Caco-2 (cell line): Measurements from ENCODE around the gene ULK2. TPM values are rescaled to one million over a fixed set of nuclear protein-coding genes. Genes with fewer than 3 reads are reported as not detected.

Experiments used
- BruUV-seq: library from RNA; stranded (reverse); fragments of 400-500 nt; replicated peaks from 2 replicates; lab custom pipeline; 2021; lab: Mats Ljungman, UMichigan
- CTCF ChIA-PET: fragments of 300-600 bp; sonication (Branson Sonifier 250); formaldehyde crosslinking; loops from one replicate; lab custom pipeline; 2022; ENCODE audit warnings: antibody characterized with exemption; lab: Charles Lee
- POLR2A ChIA-PET: fragments of 300-600 bp; sonication (Branson Sonifier 250); formaldehyde crosslinking; loops from one replicate; lab custom pipeline; 2022; ENCODE audit warnings: antibody characterized with exemption; lab: Charles Lee
- DNase-seq, 2 experiments: peaks; one replicate each; pipeline versions ENCODE4 v3.0.0 to v3.0.0-alpha.2; 2020 to 2022
- H3K27me3 ChIP-seq: replicated peaks from 2 replicates; pipeline ENCODE4 v1.6.0; 2011; ENCODE audit warnings: low read length; ENCODE audit not compliant: control insufficient read depth, insufficient read depth
- H3K36me3 ChIP-seq: 2 replicates; pipeline ENCODE4 v1.5.1; 2011; ENCODE audit warnings: low read length; ENCODE audit not compliant: control insufficient read depth, insufficient read depth
- H3K4me1 ChIP-seq: fragments of 250-450 bp; sonication (Bioruptor Pico); 2 replicates; pipeline ENCODE4 v1.5.1; 2020; ENCODE audit warnings: mild to moderate bottlenecking
- H3K4me3 ChIP-seq: 2 replicates; pipeline ENCODE4 v1.5.1; 2011; ENCODE audit warnings: low read depth, mild to moderate bottlenecking, control low read depth, low read length
- H3K9me3 ChIP-seq: fragments of 250-450 bp; sonication (Bioruptor Pico); 2 replicates; pipeline ENCODE4 v1.5.1; 2020; ENCODE audit warnings: mild to moderate bottlenecking, moderate library complexity
- H3K27ac Mint-ChIP-seq: one replicate; pipeline ENCODE4 v1.8.0; 2022; ENCODE audit warnings: mixed read lengths; ENCODE audit not compliant: unreplicated experiment
- H3K27me3 Mint-ChIP-seq: one replicate; pipeline ENCODE4 v1.8.0; 2022; ENCODE audit warnings: mixed read lengths; ENCODE audit not compliant: insufficient read depth, unreplicated experiment
- H3K36me3 Mint-ChIP-seq: one replicate; pipeline ENCODE4 v1.8.0; 2022; ENCODE audit warnings: mild to moderate bottlenecking, mixed read lengths; ENCODE audit not compliant: insufficient read depth, unreplicated experiment
- H3K4me1 Mint-ChIP-seq: one replicate; pipeline ENCODE4 v1.8.0; 2022; ENCODE audit warnings: low read depth, mixed read lengths; ENCODE audit not compliant: unreplicated experiment
- H3K4me3 Mint-ChIP-seq: one replicate; pipeline ENCODE4 v1.8.0; 2022; ENCODE audit warnings: mild to moderate bottlenecking, moderate library complexity, mixed read lengths; ENCODE audit not compliant: unreplicated experiment
- H3K9me3 Mint-ChIP-seq: one replicate; pipeline ENCODE4 v1.8.0; 2022; ENCODE audit warnings: mixed read lengths; ENCODE audit not compliant: unreplicated experiment
- intact Hi-C: fragments of 100-400 bp; cut with micrococcal nuclease; formaldehyde crosslinking; loops from one replicate; pipeline ENCODE4 v1.10.0; 2022; ENCODE audit not compliant: unreplicated experiment
- total RNA-seq: library from RNA; stranded (reverse); gene quantifications from 2 replicates; pipeline ENCODE4 v1.2.3, GENCODE V29; 2022
- TF ChIP-seq, protein P1 (sequence below), 2 experiments: fragments of 200-600 bp in 1 of 2; IDR thresholded peaks; 1 replicate in 1 of 2; 2 replicates in 1 of 2; pipeline versions ENCODE4 v1.5.1 to v1.8.0; 2011 to 2022; ENCODE audit warnings: antibody characterized with exemption in 1 of 2, control low read depth in 1 of 2, inconsistent platforms in 1 of 2, low read depth in 1 of 2, low read length in 1 of 2, mild to moderate bottlenecking in 1 of 2, moderate library complexity in 1 of 2; ENCODE audit not compliant: insufficient read depth in 1 of 2, severe bottlenecking in 1 of 2, unreplicated experiment in 1 of 2

Gene ULK2
- total RNA-seq, 1 experiment from 2014 or later, result 9.2 TPM

DNA sequence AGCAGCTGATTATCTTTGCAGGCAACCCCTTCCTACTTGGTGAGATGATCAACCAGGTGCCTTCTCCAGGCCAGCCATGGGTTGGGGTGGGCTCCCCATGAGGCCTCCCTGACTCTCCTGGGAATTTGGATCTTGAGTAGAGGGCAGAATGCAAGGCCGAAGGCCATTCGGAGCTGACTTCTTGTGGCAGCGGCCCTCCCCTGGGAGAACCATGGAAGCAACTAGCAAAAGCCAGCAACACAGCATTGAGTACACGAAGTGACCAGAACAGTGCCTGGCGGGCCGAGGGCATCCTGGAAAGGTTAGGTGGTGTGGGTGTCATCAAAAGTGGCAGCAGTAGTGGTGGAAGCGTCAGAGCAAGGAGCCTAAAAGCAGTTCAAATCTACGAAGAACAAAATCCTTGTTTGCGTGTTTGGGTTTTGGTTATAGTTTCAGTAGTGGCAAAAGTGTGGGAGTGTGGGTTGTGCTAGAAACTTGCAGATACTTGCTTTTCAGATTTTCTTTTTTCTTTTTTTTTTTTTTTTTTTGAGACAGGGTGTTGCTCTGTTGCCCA is 117.6 kb downstream of the ULK2 start:
- H3K27me3 ChIP-seq, result no peaks in the 10 kb centered on the region
- POLR2A ChIA-PET, result no interaction called here
- no peaks in the 10 kb centered on the region for H3K27me3 Mint-ChIP-seq
- H3K4me1 Mint-ChIP-seq, result peaks cover 31% of the 10 kb centered on the region
- H3K4me3 Mint-ChIP-seq, result no peak overlapping the region
- peaks cover 4% of the 10 kb centered on the region for H3K36me3 Mint-ChIP-seq
- no TSS peak for BruUV-seq
- DNase-seq, result no peak
- intact Hi-C loops, result no loop called here
- no peak overlapping the region for H3K27ac Mint-ChIP-seq
- H3K4me3 ChIP-seq, result no peak overlapping the region
- H3K9me3 Mint-ChIP-seq, result no peaks in the 10 kb centered on the region
- no peaks in the 10 kb centered on the region for H3K9me3 ChIP-seq
- no peaks in the 10 kb centered on the region for H3K36me3 ChIP-seq
- CTCF ChIA-PET, result no interaction called here
- peaks cover 43% of the 10 kb centered on the region for H3K4me1 ChIP-seq
- TF ChIP-seq, protein P1, sequence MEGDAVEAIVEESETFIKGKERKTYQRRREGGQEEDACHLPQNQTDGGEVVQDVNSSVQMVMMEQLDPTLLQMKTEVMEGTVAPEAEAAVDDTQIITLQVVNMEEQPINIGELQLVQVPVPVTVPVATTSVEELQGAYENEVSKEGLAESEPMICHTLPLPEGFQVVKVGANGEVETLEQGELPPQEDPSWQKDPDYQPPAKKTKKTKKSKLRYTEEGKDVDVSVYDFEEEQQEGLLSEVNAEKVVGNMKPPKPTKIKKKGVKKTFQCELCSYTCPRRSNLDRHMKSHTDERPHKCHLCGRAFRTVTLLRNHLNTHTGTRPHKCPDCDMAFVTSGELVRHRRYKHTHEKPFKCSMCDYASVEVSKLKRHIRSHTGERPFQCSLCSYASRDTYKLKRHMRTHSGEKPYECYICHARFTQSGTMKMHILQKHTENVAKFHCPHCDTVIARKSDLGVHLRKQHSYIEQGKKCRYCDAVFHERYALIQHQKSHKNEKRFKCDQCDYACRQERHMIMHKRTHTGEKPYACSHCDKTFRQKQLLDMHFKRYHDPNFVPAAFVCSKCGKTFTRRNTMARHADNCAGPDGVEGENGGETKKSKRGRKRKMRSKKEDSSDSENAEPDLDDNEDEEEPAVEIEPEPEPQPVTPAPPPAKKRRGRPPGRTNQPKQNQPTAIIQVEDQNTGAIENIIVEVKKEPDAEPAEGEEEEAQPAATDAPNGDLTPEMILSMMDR (IDR thresholded peaks at IDR 0.05; ENCODE audit: insufficient read depth in 1 of 2, low read depth in 1 of 2, low read length in 1 of 2, severe bottlenecking in 1 of 2, unreplicated experiment in 1 of 2), result no peak

GRCh38 chr17:19748807-19749193 is 118.9 kb downstream of the ULK2 start:
- Mint-ChIP-seq H3K27me3 (no peaks in the 10 kb centered on the region), H3K4me1 (peaks cover 31% of the 10 kb centered on the region), H3K36me3 (peaks cover 4% of the 10 kb centered on the region), H3K27ac (peak overlapping the region; percentile 83), H3K9me3 (no peaks in the 10 kb centered on the region), H3K4me3 (peak overlapping the region; percentile 61)
- no peaks in the 10 kb centered on the region for H3K9me3 ChIP-seq
- intact Hi-C loops, result loop anchor here (5.0 kb wide), 1 partner anchor 76 kb away; no protein-coding TSS in a partner anchor
- TF ChIP-seq, protein P1 (IDR thresholded peaks at IDR 0.05; ENCODE audit: insufficient read depth in 1 of 2, low read depth in 1 of 2, low read length in 1 of 2, severe bottlenecking in 1 of 2, unreplicated experiment in 1 of 2), result no peak
- H3K4me3 ChIP-seq, result no peak overlapping the region
- no TSS peak for BruUV-seq
- CTCF ChIA-PET, result interaction anchor here (0.6 to 1.1 kb wide), 3 partner anchors 10 to 371 kb away, joined by 3 read pairs; partner anchors contain the start of gene MAPK7
- H3K36me3 ChIP-seq, result no peaks in the 10 kb centered on the region
- DNase-seq, result no peak
- POLR2A ChIA-PET, result no interaction called here
- peaks cover 43% of the 10 kb centered on the region for H3K4me1 ChIP-seq
- no peaks in the 10 kb centered on the region for H3K27me3 ChIP-seq

DNA sequence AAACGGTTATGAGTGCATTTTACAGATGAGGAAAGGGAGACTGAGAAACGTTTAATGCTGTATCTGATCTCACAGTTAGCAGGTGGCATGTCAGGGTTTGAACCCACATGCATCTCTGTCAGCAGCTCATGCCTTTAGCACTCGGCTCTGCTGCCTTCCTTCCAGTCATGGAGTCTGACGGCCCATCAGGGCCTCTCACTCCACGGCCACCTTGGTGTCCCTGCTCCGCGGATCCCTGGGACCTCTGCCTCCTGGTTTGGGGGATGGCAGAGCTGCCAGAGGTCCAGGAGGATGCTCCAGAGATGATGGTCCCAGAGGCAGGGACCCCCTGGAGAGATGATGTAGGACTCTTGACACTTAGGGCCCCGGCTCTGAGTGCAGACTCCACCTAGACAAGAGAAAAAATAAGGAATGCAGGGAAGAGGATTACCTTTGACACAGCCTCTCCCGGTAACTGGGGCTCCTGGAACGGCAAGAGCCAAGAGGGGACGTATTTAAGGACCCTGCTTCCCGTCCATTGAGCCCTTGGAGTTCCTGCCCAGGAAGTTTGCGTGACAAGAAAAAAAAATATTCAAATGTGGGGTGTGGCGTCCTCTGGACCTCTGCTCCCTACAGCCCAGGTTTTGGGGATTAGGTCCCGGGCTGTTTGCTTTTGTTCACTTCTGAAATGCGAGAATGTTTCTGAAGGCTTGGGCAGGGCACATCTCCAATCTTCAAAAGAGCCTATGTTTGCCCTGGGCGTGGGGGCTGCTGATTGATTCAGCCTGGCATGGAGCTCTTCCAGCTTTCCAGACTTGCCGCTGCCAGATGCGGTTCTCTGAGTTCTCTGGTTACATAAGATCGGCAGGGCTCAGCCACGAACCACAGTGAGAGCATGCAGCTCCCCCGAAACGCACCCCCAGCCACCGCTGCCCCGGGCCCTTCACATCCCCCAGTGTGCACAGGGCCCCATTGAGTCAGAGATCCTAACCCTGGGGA is 119.6 kb downstream of the ULK2 start, which contains the start of gene ALDH3A1:
Gene ALDH3A1, minus strand, starts transcription at position 470 of the 978 bp plus-strand sequence. CDS start 3,169 bp downstream, outside the sequence.
- H3K4me3 ChIP-seq, result no peak within 1 kb of the TSS
- H3K27ac Mint-ChIP-seq, result peak within 1 kb of the TSS; percentile 83
- BruUV-seq, result TSS peak; percentile 79
- peak within 1 kb of the TSS; percentile 61 for H3K4me3 Mint-ChIP-seq
- TF ChIP-seq, protein P1 (IDR thresholded peaks at IDR 0.05; ENCODE audit: insufficient read depth in 1 of 2, low read depth in 1 of 2, low read length in 1 of 2, severe bottlenecking in 1 of 2, unreplicated experiment in 1 of 2), result no peak
- no peaks in the 10 kb centered on the region for H3K9me3 ChIP-seq
- H3K27me3 ChIP-seq, result no peaks in the 10 kb centered on the region
- peaks cover 31% of the 10 kb centered on the region for H3K4me1 Mint-ChIP-seq
- no peaks in the 10 kb centered on the region for H3K27me3 Mint-ChIP-seq
- peak; percentile 74 to 77 for DNase-seq
- ChIA-PET POLR2A (no interaction called here), CTCF (interaction anchor here (0.6 to 1.1 kb wide), 4 partner anchors 11 to 370 kb away, joined by 3 to 8 read pairs (median 3); partner anchors contain the start of gene MAPK7)
- peaks cover 4% of the 10 kb centered on the region for H3K36me3 Mint-ChIP-seq
- no peaks in the 10 kb centered on the region for H3K9me3 Mint-ChIP-seq
- peaks cover 43% of the 10 kb centered on the region for H3K4me1 ChIP-seq
- H3K36me3 ChIP-seq, result no peaks in the 10 kb centered on the region
- intact Hi-C loops, result loop anchor here (5.0 kb wide), 1 partner anchor 76 kb away; no protein-coding TSS in a partner anchor
